ENCODE data around the gene CDHR4. TPM values are rescaled to one million over a fixed set of nuclear protein-coding genes. Genes with fewer than 3 reads are reported as not detected.

CDHR4 gene
- total RNA-seq, 1 experiment from 2014 or later: not detected

DNA sequence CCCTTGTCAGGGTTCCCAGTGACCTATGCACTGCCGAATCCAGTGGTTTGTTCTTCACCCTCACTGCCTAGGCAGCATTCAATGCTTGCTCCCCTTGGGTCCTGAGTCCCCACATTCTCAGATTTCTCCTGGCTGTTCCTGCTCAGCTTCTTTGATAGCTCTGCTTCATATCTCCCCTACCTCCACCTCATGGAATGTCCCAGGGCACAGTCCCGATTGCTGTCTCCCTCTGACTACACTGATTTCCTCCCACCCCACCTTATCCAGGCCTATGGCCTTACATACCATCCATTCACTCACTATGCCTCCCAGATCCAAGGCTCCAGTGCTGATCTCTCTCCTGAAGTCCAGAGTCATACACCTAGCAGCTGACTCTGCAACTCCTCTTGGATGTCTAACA lies 1.5 kb upstream of the CDHR4 start:
- ATAC-seq (no peak), DNase-seq (no peak)
- Histone ChIP-seq H3K9ac (ENCODE audit: low read length) (no peak overlapping the region), H3K4me2 (ENCODE audit: low read length) (no peak overlapping the region), H2AFZ (ENCODE audit: low read length) (no peak overlapping the region), H3K36me3 (ENCODE audit: low read depth, low read length) (no peaks in the 10 kb centered on the region), H3K9me2 (replicated peaks; ENCODE audit: low read length) (no peaks in the 10 kb centered on the region), H3K9me3 (ENCODE audit: low read length) (no peaks in the 10 kb centered on the region), H3F3A (ENCODE audit: low read length, unreplicated experiment) (no peaks in the 10 kb centered on the region), H4K20me1 (ENCODE audit: low read length) (no peaks in the 10 kb centered on the region), H3K4me1 (ENCODE audit: insufficient read depth, low read length) (peaks cover 23% of the 10 kb centered on the region), H3K27ac (ENCODE audit: low read length) (no peak overlapping the region), H3K79me2 (ENCODE audit: low read length) (no peaks in the 10 kb centered on the region), H3K4me3 (ENCODE audit: low read length) (no peak overlapping the region), H3K27me3 (ENCODE audit: low read length) (no peaks in the 10 kb centered on the region)
- TF ChIP-seq, protein P1, sequence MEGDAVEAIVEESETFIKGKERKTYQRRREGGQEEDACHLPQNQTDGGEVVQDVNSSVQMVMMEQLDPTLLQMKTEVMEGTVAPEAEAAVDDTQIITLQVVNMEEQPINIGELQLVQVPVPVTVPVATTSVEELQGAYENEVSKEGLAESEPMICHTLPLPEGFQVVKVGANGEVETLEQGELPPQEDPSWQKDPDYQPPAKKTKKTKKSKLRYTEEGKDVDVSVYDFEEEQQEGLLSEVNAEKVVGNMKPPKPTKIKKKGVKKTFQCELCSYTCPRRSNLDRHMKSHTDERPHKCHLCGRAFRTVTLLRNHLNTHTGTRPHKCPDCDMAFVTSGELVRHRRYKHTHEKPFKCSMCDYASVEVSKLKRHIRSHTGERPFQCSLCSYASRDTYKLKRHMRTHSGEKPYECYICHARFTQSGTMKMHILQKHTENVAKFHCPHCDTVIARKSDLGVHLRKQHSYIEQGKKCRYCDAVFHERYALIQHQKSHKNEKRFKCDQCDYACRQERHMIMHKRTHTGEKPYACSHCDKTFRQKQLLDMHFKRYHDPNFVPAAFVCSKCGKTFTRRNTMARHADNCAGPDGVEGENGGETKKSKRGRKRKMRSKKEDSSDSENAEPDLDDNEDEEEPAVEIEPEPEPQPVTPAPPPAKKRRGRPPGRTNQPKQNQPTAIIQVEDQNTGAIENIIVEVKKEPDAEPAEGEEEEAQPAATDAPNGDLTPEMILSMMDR (conservative IDR thresholded peaks at IDR 0.05; ENCODE audit: low read depth, low read length): no peak
- no TSS peak for BruUV-seq (replicated peaks)
- POLR2A ChIA-PET (ENCODE audit: unreplicated experiment): interaction anchor here (0.6 kb wide), 1 partner anchor 78 kb away, joined by 5 read pairs; no protein-coding TSS in a partner anchor
- intact Hi-C loops (cut with micrococcal nuclease): no loop called here
- CTCF ChIA-PET: interaction anchor here (0.6 kb wide), 1 partner anchor 38 kb away, joined by 4 read pairs; no protein-coding TSS in a partner anchor

DNA sequence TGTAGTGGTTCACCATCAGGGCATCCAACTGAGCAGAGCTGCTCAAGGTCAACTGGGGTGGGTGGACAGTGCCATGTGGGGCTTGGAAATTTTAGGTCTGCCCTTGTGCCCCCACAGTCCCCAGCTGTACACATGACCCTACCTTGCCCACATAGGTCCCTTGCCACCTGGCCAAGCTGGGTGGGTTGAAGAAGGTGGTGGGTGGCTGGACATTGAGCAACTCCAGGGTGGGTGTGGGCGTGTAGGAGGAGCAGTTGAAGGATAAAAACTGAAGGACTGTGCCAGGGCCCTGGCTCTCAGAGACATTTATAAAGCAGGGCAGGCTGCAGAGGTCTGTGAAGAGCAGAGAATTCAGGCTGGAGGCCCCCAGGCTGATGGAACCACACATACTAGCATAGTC lies 568 bp downstream of the CDHR4 start:
- CTCF ChIA-PET: interaction anchor here (0.5 to 0.8 kb wide), 3 partner anchors 101 to 110 kb away, joined by 3 to 5 read pairs (median 3); no protein-coding TSS in a partner anchor
- H3K9ac ChIP-seq (ENCODE audit: low read length): no peak overlapping the region

More for the DNA sequence above, 568 bp downstream of the CDHR4 start:
- H3K4me2 ChIP-seq (ENCODE audit: low read length): no peak overlapping the region
- H3K27ac ChIP-seq (ENCODE audit: low read length): no peak overlapping the region; the same call in 1 of the 2 replicates
- H3K79me2 ChIP-seq (ENCODE audit: low read length): no peaks in the 10 kb centered on the region
- no peaks in the 10 kb centered on the region for H3K9me2 ChIP-seq (replicated peaks; ENCODE audit: low read length)
- H4K20me1 ChIP-seq (ENCODE audit: low read length): no peaks in the 10 kb centered on the region
- no peaks in the 10 kb centered on the region for H3K27me3 ChIP-seq (ENCODE audit: low read length)
- TF ChIP-seq EZH2 (IDR thresholded peaks at IDR 0.05; ENCODE audit: low read length, unreplicated experiment): no peak
- TF ChIP-seq EZH2phosphoT487 (IDR thresholded peaks at IDR 0.05; ENCODE audit: borderline replicate concordance, low read length): no peak
- TF ChIP-seq, protein P1 (conservative IDR thresholded peaks at IDR 0.05; ENCODE audit: low read depth, low read length): no peak
- ATAC-seq (no peak), DNase-seq (no peak)
- no peak overlapping the region for H3K4me3 ChIP-seq (ENCODE audit: low read length)
- no peaks in the 10 kb centered on the region for H3K9me3 ChIP-seq (ENCODE audit: low read length)
- POLR2A ChIA-PET (ENCODE audit: unreplicated experiment): no interaction called here
- H3K4me1 ChIP-seq (ENCODE audit: insufficient read depth, low read length): peaks cover 19% of the 10 kb centered on the region
- intact Hi-C loops (cut with micrococcal nuclease): no loop called here
- H3K36me3 ChIP-seq (ENCODE audit: low read depth, low read length): no peaks in the 10 kb centered on the region
- no peaks in the 10 kb centered on the region for H3F3A ChIP-seq (ENCODE audit: low read length, unreplicated experiment)
- no TSS peak for BruUV-seq (replicated peaks)
- no peak overlapping the region for H2AFZ ChIP-seq (ENCODE audit: low read length)
